ENCODE measurements around the gene KBTBD2.
"Not testable (repeated sequence)": the region's sequence is repeated elsewhere in the genome, so short reads cannot be mapped to it uniquely, and the experiment has no call there.

KBTBD2 gene

GRCh38 chr7:32848655-32849054, 42.9 kb downstream of the KBTBD2 start:
- DNase-seq = not testable (repeated sequence)

GRCh38 chr7:32846630-32847225, 44.8 kb downstream of the KBTBD2 start:
- DNase-seq = peak; percentile 65

- DNase-seq = not testable (repeated sequence)
Measured at GRCh38 chr7:32844748-32845147, 46.8 kb downstream of the KBTBD2 start.

DNA sequence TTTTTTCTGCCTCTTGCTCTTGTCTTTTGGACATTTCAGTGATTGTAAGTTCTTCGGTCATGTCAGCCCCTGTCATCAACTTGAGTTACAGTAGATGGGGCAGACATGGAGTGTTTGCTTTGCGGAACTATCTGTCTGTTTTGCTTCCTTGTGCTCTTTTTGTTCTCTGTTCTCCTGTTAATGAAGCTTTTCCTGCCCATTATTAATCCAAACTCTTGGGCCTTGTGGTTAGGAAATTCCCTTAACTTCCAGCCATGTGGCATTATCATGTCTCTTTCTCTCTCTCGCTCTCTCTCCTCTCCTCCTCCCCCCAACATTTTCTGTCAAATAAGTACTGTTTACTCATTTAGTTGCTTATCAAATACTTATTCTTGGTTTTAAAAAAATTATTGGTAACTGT, 47.8 kb downstream of the KBTBD2 start:
- DNase-seq = not testable (repeated sequence)

DNA sequence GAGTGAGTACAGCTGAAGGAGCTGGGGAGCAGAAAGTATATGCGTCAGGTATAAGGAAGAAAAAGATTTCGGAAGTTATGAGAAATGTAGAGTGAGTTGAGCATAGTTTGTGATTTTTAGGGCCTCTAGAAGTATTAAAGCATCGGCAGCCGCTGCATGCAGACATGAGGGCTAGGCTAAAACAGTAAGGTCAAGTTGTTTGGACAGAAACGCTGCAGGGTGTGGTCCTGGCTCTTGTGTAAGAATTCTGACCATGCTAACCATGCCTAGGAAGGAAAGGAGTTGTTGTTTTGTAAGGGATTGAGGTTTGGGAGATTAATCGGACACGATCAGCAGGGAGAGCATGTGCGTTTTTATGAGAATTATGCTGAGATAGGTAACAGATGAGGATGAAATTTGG, 51.7 kb downstream of the KBTBD2 start:
- not testable (repeated sequence) for DNase-seq

GRCh38 chr7:32828996-32829752, 62.4 kb downstream of the KBTBD2 start:
- DNase-seq = not testable (repeated sequence)
